OCI-LY3 (cell line): ENCODE measurements around the gene MTFR1L.

ENCODE experiments used
- H2AFZ ChIP-seq: fragments of 200-600, 300-600 bp; shearing (Covaris generic); 2 replicates; pipeline ENCODE4 v1.6.0; 2014; ENCODE audit warnings: antibody characterized with exemption, low read depth, low read length
- H3K27ac ChIP-seq: fragments of 200-600, 300-600 bp; sonication (generic); 2 replicates; pipeline ENCODE4 v1.5.1; 2014; ENCODE audit warnings: mild to moderate bottlenecking, low read length, moderate library complexity, mixed read lengths
- H3K27me3 ChIP-seq: fragments of 200-600, 300-600 bp; sonication (generic); 2 replicates; pipeline ENCODE4 v1.6.1; 2014; ENCODE audit warnings: low read depth, low read length, mixed read lengths
- H3K36me3 ChIP-seq: fragments of 200-600, 300-600 bp; sonication (generic); replicated peaks from 2 replicates; pipeline ENCODE3; 2014; ENCODE audit warnings: low read depth, low read length, mixed read lengths
- H3K4me1 ChIP-seq: fragments of 300-600, 200-600 bp; sonication (generic); 2 replicates; pipeline ENCODE4 v1.6.1; 2014; ENCODE audit warnings: low read length, mixed read lengths
- H3K4me2 ChIP-seq: fragments of 200-600, 300-600 bp; sonication (generic); 2 replicates; pipeline ENCODE4 v1.6.1; 2014; ENCODE audit warnings: low read length, mixed read lengths
- H3K4me3 ChIP-seq: fragments of 300-600, 200-600 bp; sonication (generic); 2 replicates; pipeline ENCODE4 v1.5.1; 2014; ENCODE audit warnings: antibody characterized with exemption, mild to moderate bottlenecking, low read length, moderate library complexity
- H3K79me2 ChIP-seq: fragments of 300-600, 200-600 bp; shearing (Covaris generic); 2 replicates; pipeline ENCODE4 v1.6.1; 2014; ENCODE audit warnings: mild to moderate bottlenecking, low read length, mixed read lengths
- H3K9ac ChIP-seq: fragments of 300-600, 200-600 bp; shearing (Covaris generic); 2 replicates; pipeline ENCODE4 v1.6.0; 2014; ENCODE audit warnings: mild to moderate bottlenecking, low read length, moderate library complexity
- H3K9me3 ChIP-seq: fragments of 200-600, 300-600 bp; shearing (Covaris generic); 2 replicates; pipeline ENCODE4 v1.6.1; 2014; ENCODE audit warnings: low read length, mixed read lengths; ENCODE audit not compliant: insufficient read depth
- H4K20me1 ChIP-seq: fragments of 200-600, 300-600 bp; sonication (generic); 2 replicates; pipeline ENCODE4 v1.6.1; 2016; ENCODE audit warnings: low read length, mixed read lengths; ENCODE audit not compliant: insufficient read depth
- CTCF ChIP-seq: fragments of 200-600, 300-600 bp; sonication (generic); IDR thresholded peaks from 2 replicates; pipeline ENCODE4 v1.5.1; 2014; ENCODE audit warnings: antibody characterized with exemption, low read length, low read depth
- EZH2phosphoT487 ChIP-seq: fragments of 200-600 bp; shearing (Covaris generic); IDR thresholded peaks from 2 replicates; pipeline ENCODE4 v1.6.1; 2018; ENCODE audit warnings: antibody characterized with exemption, mixed run types, low read depth

Gene MTFR1L

DNA sequence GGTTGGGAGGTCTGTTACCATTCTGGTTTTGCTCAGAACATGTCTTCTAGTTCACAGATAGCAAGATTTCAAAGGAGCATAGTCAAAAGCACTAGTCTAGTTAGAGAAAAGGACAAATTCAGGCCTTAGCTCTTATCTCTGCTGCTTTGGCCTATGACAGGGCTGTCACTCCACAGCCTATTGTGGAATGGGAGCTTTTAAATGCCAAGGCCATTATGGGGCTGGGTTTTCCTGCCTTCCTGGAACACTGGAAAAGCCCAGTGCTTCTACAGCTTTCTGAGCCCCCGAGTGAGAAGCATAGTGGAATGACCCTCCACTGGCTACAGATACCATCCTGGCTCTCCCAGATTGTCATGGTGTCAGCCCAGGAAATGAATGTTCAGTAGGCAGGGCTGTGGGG, 9.3 kb downstream of the MTFR1L start:
- Histone ChIP-seq H3K27me3 (no peaks in the 10 kb centered on the region), H3K4me1 (no peaks in the 10 kb centered on the region), H3K4me3 (no peak overlapping the region), H4K20me1 (no peaks in the 10 kb centered on the region), H3K9ac (no peak overlapping the region), H3K9me3 (no peaks in the 10 kb centered on the region), H2AFZ (no peak overlapping the region), H3K4me2 (no peak overlapping the region), H3K27ac (no peak overlapping the region), H3K36me3 (peaks cover 14% of the 10 kb centered on the region), H3K79me2 (no peaks in the 10 kb centered on the region)
- no peak for TF ChIP-seq CTCF

GRCh38 chr1:25831569-25832196, 11.9 kb downstream of the MTFR1L start:
- H3K4me3 ChIP-seq = no peak overlapping the region
- no peak overlapping the region for H3K27ac ChIP-seq
- H3K27me3 ChIP-seq = no peaks in the 10 kb centered on the region
- H3K79me2 ChIP-seq = no peaks in the 10 kb centered on the region
- peaks cover 18% of the 10 kb centered on the region for H3K36me3 ChIP-seq
- H3K9me3 ChIP-seq = no peaks in the 10 kb centered on the region
- H3K4me1 ChIP-seq = no peaks in the 10 kb centered on the region
- H3K4me2 ChIP-seq = no peak overlapping the region
- no peak for TF ChIP-seq CTCF
- no peak for TF ChIP-seq EZH2phosphoT487
- H3K9ac ChIP-seq = no peak overlapping the region
- no peak overlapping the region for H2AFZ ChIP-seq
- no peaks in the 10 kb centered on the region for H4K20me1 ChIP-seq

DNA sequence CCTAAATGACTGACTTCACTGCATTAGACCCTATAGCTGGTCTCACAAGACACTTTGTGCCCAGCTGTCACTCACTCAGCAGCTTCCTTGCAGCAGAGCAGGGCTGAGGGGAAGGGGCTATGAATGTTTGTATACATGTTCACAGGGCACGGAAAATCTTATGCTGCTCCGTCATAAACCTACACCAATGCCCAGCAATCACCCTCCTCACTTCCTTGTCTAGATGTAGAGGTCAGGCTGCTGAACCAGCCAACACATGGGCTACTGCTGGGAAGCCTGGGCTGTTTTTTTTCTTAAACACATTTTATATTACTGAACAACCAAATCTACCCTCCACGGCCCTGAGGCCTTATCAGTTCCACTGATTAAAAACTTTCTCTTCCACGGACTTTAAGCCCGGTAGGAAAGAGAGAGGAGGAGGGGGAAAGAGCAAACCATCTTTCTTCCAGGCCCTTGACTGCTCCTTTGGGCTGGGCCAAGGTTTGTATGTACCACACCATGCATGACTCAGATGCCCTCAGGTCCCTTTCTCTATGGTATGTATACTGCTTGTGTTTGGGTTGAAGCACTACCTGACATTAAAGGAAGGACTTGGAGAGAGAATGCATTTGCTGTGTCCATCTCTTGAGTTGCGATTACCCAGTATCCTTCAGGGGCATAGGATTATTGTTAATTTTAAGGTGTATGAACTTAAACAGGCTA, 12.7 kb downstream of the MTFR1L start:
- H3K27me3 ChIP-seq = no peaks in the 10 kb centered on the region
- no peaks in the 10 kb centered on the region for H4K20me1 ChIP-seq
- no peak overlapping the region for H3K4me2 ChIP-seq
- H3K79me2 ChIP-seq = no peaks in the 10 kb centered on the region
- TF ChIP-seq CTCF (no peak), EZH2phosphoT487 (no peak)
- no peak overlapping the region for H2AFZ ChIP-seq
- no peaks in the 10 kb centered on the region for H3K9me3 ChIP-seq
- no peak overlapping the region for H3K9ac ChIP-seq
- peaks cover 18% of the 10 kb centered on the region for H3K36me3 ChIP-seq
- no peak overlapping the region for H3K4me3 ChIP-seq
- H3K27ac ChIP-seq = no peak overlapping the region
- H3K4me1 ChIP-seq = no peaks in the 10 kb centered on the region

GRCh38 chr1:25833158-25833557, 13.4 kb downstream of the MTFR1L start:
- Histone ChIP-seq H3K4me2 (no peak overlapping the region), H3K4me1 (no peaks in the 10 kb centered on the region), H3K27me3 (no peaks in the 10 kb centered on the region), H3K79me2 (no peaks in the 10 kb centered on the region), H3K27ac (no peak overlapping the region), H2AFZ (no peak overlapping the region), H3K9ac (no peak overlapping the region), H3K9me3 (no peaks in the 10 kb centered on the region), H3K4me3 (no peak overlapping the region), H4K20me1 (no peaks in the 10 kb centered on the region), H3K36me3 (peaks cover 18% of the 10 kb centered on the region)
- TF ChIP-seq EZH2phosphoT487 (no peak), CTCF (no peak)
